Lung (tissue), 12 donors: Measurements from ENCODE around the gene SARNP. TPM values are rescaled to one million over a fixed set of nuclear protein-coding genes. Genes with fewer than 3 reads are reported as not detected.

Source experiments
- ATAC-seq: fragments of 200-7000 bp; cut with Tn5 transposase; one replicate; pipeline ENCODE4 v1.9.1; 2020; ENCODE audit warnings: moderate number of reproducible peaks; ENCODE audit not compliant: insufficient read depth, low FRiP score
- DNase-seq, 3 donors: peaks; one replicate each; pipeline ENCODE4 v3.0.0-alpha.2; 2013 to 2017
- H3K27ac ChIP-seq, 2 donors: one replicate each; pipeline ENCODE4 v1.5.1; 2013; ENCODE audit warnings: mild to moderate bottlenecking in 2 of 2, moderate library complexity in 2 of 2, control low read depth in 1 of 2, inconsistent platforms in 1 of 2, low read depth in 1 of 2, low read length in 1 of 2
- H3K27me3 ChIP-seq, 3 donors: one replicate each; pipeline ENCODE4 v1.5.1; 2013; ENCODE audit warnings: low read length in 2 of 3; ENCODE audit not compliant: control insufficient read depth in 3 of 3, insufficient read depth in 3 of 3
- H3K36me3 ChIP-seq, 4 donors: one replicate each; pipeline ENCODE4 v1.5.1; 2013; ENCODE audit warnings: low read length in 4 of 4, mild to moderate bottlenecking in 1 of 4, moderate library complexity in 1 of 4; ENCODE audit not compliant: control insufficient read depth in 4 of 4, insufficient read depth in 4 of 4
- H3K4me1 ChIP-seq, 5 donors: one replicate each; pipeline ENCODE4 v1.5.1; 2013; ENCODE audit warnings: low read length in 5 of 5, mild to moderate bottlenecking in 2 of 5, moderate library complexity in 1 of 5; ENCODE audit not compliant: control insufficient read depth in 5 of 5, insufficient read depth in 5 of 5
- H3K4me3 ChIP-seq: one replicate; pipeline ENCODE4 v1.5.1; 2013; ENCODE audit warnings: mild to moderate bottlenecking, control low read depth, moderate library complexity
- H3K9ac ChIP-seq, 2 donors: one replicate each; pipeline ENCODE4 v1.5.1; 2013; ENCODE audit warnings: low read length in 2 of 2, control low read depth in 1 of 2; ENCODE audit not compliant: insufficient read depth in 1 of 2
- H3K9me3 ChIP-seq, 4 donors: one replicate each; pipeline ENCODE4 v1.5.1; 2013; ENCODE audit warnings: low read length in 3 of 4, mild to moderate bottlenecking in 1 of 4, moderate library complexity in 1 of 4; ENCODE audit not compliant: control insufficient read depth in 4 of 4, insufficient read depth in 3 of 4
- CTCF ChIP-seq: IDR thresholded peaks from 2 replicates; pipeline ENCODE4 v1.5.1; 2012; ENCODE audit warnings: mild to moderate bottlenecking; ENCODE audit errors: control extremely low read depth, extremely low read depth
- WGBS, 2 donors: extraction: QIAGEN DNeasy Blood & Tissue Kit; methylation state at CpG; one replicate each; pipeline ENCODE4 v1.1.7; 2013; 5-methylcytosine and 5-hydroxymethylcytosine counted together
- polyA plus RNA-seq, 2 donors: library from polyadenylated mRNA; stranded (reverse); fragments of 200-250 nt; gene quantifications; one replicate each; pipeline ENCODE4 v1.2.1, GENCODE V29; 2013
- total RNA-seq, 2 donors: library from RNA; depleted of rRNA in 1 of 2; stranded (reverse); fragments of >200 nt in 1 of 2; gene quantifications; one replicate each; pipeline ENCODE4 v1.2.1, GENCODE V29; 2014 to 2021
- donor health status: control.
- donor health status: control.
- donor health status: Bipolar disorder and iron deficiency.
- donor health status: healthy.
- donor health status: DM: yes; HTN: yes; CAD: no.

Gene SARNP
- total and polyA plus RNA-seq, 4 donors, result 51.9 to 102 (median 82.2) TPM

DNA sequence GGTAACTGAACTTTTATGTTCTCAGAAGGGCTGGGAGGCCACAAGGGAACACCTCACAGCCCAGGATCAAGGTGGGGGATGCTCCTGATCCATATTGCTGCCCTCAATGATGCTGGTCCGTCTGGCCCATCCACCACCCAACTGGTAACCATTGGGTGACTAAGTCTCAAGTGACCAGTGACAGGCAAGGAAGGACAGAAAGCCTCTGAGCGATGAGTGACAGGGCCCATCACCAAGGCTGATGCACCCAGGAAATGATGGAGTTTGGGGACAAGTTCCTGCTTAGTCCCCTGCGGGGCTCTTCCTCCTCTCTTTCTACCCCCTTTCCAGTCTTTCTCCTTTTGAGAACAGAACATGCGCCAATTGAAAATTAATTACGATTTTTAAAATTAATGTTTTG, 27.8 kb upstream of the SARNP start:
- WGBS, 2 donors, result 81 to 82% methylated on average over 5 of the region's 5 CpGs
- no peak for TF ChIP-seq CTCF
- peaks cover 0 to 3% (median 0%) of the 10 kb centered on the region in 4 donors for H3K36me3 ChIP-seq
- ATAC-seq, result no peak
- H3K9ac ChIP-seq, result no peak overlapping the region
- DNase-seq, result no peak
- no peaks in the 10 kb centered on the region for H3K9me3 ChIP-seq
- H3K4me3 ChIP-seq, result no peak overlapping the region
- H3K27ac ChIP-seq, result no peak overlapping the region
- no peaks in the 10 kb centered on the region for H3K27me3 ChIP-seq
- peaks cover 0 to 18% (median 4%) of the 10 kb centered on the region in 5 donors for H3K4me1 ChIP-seq

- Histone ChIP-seq H3K9ac (no peak overlapping the region), H3K36me3 (peaks cover 0 to 3% (median 0%) of the 10 kb centered on the region in 4 donors), H3K9me3 (no peaks in the 10 kb centered on the region), H3K27ac (peak overlapping the region in 1 of 2 donors; percentile 21), H3K4me3 (no peak overlapping the region), H3K27me3 (no peaks in the 10 kb centered on the region), H3K4me1 (peaks cover 0 to 18% (median 4%) of the 10 kb centered on the region in 5 donors)
- 89 to 90% methylated on average over 4 of the region's 4 CpGs for WGBS, 2 donors
- no peak for DNase-seq
- no peak for ATAC-seq
- no peak for TF ChIP-seq CTCF
These were observed 27.4 kb upstream of the SARNP start for GRCh38 chr12:55844961-55845360.

GRCh38 chr12:55843431-55843830, 25.9 kb upstream of the SARNP start:
- no peaks in the 10 kb centered on the region for H3K9me3 ChIP-seq
- H3K9ac ChIP-seq, result no peak overlapping the region
- H3K27me3 ChIP-seq, result no peaks in the 10 kb centered on the region
- no peak overlapping the region for H3K27ac ChIP-seq
- ATAC-seq (no peak), DNase-seq (no peak)
- peaks cover 0 to 3% (median under 1%) of the 10 kb centered on the region in 4 donors for H3K36me3 ChIP-seq
- 94 to 95% methylated on average over 4 of the region's 4 CpGs for WGBS, 2 donors
- H3K4me3 ChIP-seq, result no peak overlapping the region
- no peak for TF ChIP-seq CTCF
- H3K4me1 ChIP-seq, result peaks cover 0 to 18% (median under 1%) of the 10 kb centered on the region in 5 donors
